GM06990 (cell line): ENCODE results near the gene ARHGAP25.

Experiments
- DNase-seq: peaks from one replicate; pipeline ENCODE4 v3.0.0-alpha.2; 2011; ENCODE audit not compliant: insufficient read length; ENCODE audit errors: extremely low read depth
- H3K27me3 ChIP-seq: replicated peaks from 2 replicates; pipeline ENCODE4 v1.6.0; 2011; ENCODE audit warnings: low read length; ENCODE audit not compliant: control insufficient read depth, insufficient read depth
- H3K36me3 ChIP-seq: 2 replicates; pipeline ENCODE4 v1.5.1; 2011; ENCODE audit warnings: low read length; ENCODE audit not compliant: control insufficient read depth, insufficient read depth
- H3K4me3 ChIP-seq: replicated peaks from 2 replicates; pipeline ENCODE4 v1.5.1; 2011; ENCODE audit warnings: low read depth, mild to moderate bottlenecking, control low read depth, low read length
- TF ChIP-seq, protein P1 (sequence below): IDR thresholded peaks from 2 replicates; pipeline ENCODE4 v1.5.1; 2011; ENCODE audit warnings: low read length, control low read depth, mild to moderate bottlenecking, inconsistent platforms; ENCODE audit not compliant: insufficient read depth, poor library complexity, severe bottlenecking

The ARHGAP25 gene

DNA sequence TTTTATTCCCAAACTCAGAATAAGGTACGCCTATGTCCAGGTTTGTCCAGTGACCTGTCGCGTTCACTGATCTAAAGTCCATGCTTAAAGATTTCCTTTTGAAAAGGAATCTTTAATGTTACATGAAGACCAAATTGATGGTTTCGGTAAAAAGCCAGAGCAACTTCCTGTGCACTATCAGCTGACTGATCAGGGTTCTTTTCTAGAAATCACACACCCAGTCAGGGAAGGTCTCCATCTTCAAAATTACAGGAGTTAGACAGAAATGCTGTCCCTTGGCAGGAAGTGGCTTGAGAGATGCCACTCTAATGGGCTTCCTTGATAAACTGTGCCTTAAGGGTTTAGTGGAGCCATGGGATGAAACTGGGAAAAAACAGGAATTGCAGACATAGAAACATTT is 14.7 kb upstream of the ARHGAP25 start:
- TF ChIP-seq, protein P1, sequence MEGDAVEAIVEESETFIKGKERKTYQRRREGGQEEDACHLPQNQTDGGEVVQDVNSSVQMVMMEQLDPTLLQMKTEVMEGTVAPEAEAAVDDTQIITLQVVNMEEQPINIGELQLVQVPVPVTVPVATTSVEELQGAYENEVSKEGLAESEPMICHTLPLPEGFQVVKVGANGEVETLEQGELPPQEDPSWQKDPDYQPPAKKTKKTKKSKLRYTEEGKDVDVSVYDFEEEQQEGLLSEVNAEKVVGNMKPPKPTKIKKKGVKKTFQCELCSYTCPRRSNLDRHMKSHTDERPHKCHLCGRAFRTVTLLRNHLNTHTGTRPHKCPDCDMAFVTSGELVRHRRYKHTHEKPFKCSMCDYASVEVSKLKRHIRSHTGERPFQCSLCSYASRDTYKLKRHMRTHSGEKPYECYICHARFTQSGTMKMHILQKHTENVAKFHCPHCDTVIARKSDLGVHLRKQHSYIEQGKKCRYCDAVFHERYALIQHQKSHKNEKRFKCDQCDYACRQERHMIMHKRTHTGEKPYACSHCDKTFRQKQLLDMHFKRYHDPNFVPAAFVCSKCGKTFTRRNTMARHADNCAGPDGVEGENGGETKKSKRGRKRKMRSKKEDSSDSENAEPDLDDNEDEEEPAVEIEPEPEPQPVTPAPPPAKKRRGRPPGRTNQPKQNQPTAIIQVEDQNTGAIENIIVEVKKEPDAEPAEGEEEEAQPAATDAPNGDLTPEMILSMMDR: no peak
- DNase-seq: no peak
- H3K36me3 ChIP-seq: no peaks in the 10 kb centered on the region
- no peak overlapping the region for H3K4me3 ChIP-seq
- H3K27me3 ChIP-seq: no peaks in the 10 kb centered on the region

DNA sequence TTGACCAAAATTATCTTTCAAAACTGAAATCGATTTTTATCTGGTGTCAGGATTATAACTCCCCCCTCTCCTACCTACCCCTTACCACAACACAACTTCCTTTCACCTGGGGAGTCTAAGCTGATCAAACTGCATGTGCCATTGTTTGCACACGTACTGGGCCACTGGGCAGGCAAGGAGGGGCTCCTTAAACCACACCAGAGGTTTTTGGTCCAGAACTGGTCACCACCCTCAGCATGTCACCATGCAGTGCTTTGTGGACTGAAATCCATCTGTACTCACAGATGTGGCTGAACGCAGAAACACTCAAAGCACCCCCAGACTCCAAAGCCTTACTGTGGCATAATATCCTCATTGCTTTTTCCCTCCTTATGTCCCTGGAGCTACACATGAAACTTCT is 13.9 kb upstream of the ARHGAP25 start:
- no peaks in the 10 kb centered on the region for H3K27me3 ChIP-seq

DNA sequence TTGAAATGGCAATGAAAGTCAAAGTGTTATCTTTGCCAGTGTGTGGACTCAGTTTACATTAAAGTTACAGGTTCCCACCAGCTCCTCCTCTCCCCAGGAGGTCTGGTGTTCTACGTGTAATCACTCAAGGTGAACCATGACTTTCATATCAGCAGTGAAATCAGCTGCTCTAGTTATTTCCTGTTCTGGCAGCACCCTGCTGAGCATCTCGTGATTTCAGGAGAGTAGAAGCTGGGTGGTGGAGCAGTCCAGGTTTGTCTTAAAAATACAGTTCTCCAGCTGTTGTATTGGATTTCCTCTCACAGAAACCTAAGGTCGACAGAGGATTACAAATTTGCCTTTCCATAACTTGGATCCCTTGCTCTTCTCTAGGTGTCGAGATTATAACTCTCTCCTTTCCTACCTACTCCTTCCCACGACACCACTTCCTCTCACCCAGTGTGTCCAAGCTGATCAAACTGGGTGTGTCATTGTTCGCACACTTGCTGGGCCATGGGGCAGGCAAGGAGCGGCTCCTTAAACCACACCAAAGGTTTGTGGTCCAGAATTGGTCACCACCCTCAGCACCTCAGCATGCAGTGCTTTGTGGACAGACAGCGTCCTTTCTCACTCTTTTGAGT is 13.0 kb upstream of the ARHGAP25 start:
- no peak for DNase-seq
- H3K27me3 ChIP-seq: no peaks in the 10 kb centered on the region
- TF ChIP-seq, protein P1: no peak
- H3K4me3 ChIP-seq: no peak overlapping the region
- H3K36me3 ChIP-seq: no peaks in the 10 kb centered on the region

More for the DNA sequence above, 13.9 kb upstream of the ARHGAP25 start:
- Histone ChIP-seq H3K36me3 (no peaks in the 10 kb centered on the region), H3K4me3 (no peak overlapping the region)
- TF ChIP-seq, protein P1: no peak
- no peak for DNase-seq

DNA sequence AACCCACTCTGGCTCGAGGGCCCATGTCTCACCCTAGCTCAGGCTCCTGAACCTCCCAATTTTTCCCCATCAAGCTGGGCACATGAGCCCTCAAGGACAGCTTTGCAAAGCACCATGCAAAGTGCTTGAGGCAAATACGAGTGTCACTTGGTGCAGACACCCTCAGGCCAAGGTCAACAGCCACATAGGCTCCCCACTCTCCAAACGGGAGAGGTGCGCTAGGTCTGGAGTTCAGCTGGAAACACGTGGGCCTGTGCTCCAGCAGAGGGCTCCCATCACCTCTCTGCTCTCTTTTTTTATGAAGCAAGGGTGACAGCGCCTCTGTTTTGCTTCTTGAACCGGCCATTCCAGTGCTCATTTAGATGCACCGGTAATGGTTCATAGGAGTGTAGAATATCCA is 11.9 kb upstream of the ARHGAP25 start:
- Histone ChIP-seq H3K36me3 (no peaks in the 10 kb centered on the region), H3K4me3 (no peak overlapping the region), H3K27me3 (no peaks in the 10 kb centered on the region)
- no peak for DNase-seq
- TF ChIP-seq, protein P1: peak; percentile 25

DNA sequence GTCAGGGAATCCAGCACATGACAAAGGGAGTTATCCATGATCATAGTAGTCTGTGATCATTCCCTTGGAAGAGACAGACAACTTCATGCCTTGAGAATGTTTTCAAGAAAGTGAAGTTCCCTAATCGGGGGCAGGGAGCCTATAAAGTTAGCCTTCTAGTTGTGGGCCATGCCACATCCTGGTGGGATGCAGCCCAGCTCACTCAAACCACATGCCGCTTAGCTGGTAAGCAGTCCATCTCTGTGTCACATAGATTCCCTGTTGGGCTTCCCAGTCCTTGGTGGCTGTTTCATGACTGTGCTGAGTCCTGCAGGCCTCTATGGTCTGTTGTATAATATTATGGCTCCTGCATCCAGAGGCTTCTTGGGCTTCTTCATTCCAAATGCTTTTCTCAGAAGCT is 11.4 kb upstream of the ARHGAP25 start:
- TF ChIP-seq, protein P1: no peak
- H3K27me3 ChIP-seq: no peaks in the 10 kb centered on the region
- no peak for DNase-seq
- no peaks in the 10 kb centered on the region for H3K36me3 ChIP-seq
- no peak overlapping the region for H3K4me3 ChIP-seq

DNA sequence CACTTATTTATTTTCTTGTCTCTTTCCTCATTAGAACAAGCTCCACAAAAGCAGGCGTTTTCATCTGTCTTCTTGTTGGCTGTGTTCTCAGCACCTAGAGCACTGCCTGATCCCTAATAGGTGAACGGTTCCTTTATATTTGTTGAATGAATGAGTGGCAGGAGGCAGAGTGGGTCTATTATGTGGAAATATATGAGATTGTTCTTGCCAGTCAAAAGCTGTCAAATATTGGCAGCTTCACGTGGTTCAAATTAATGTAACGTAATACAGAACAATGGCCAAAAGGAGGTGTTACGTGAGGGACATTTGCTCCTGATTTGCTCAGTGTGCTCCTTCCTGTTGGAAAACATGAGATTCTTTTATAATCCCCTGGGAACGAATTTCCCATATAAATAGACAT is 8.5 kb upstream of the ARHGAP25 start:
- no peaks in the 10 kb centered on the region for H3K27me3 ChIP-seq
- DNase-seq: no peak
- H3K4me3 ChIP-seq: no peak overlapping the region
- H3K36me3 ChIP-seq: no peaks in the 10 kb centered on the region
- TF ChIP-seq, protein P1: no peak
